WTC11 (cell line): ENCODE data around the gene ERC2. TPM values are rescaled to one million over a fixed set of nuclear protein-coding genes. Genes with fewer than 3 reads are reported as not detected.

Experiments
- ATAC-seq: fragments of 200-7000 bp; cut with Tn5 transposase; 2 replicates; pipeline ENCODE4 v1.10.0; 2021; ENCODE audit warnings: mild to moderate bottlenecking, moderate library complexity
- CTCF ChIA-PET: fragments of 300-600 bp; sonication (Branson Sonifier 250); formaldehyde crosslinking; loops from one replicate; lab custom pipeline; 2021; ENCODE audit warnings: antibody characterized with exemption; lab: Charles Lee
- POLR2A ChIA-PET: fragments of 350-600 bp; sonication (Branson Sonifier 250); formaldehyde crosslinking; loops from one replicate; lab custom pipeline; 2021; ENCODE audit warnings: antibody characterized with exemption; lab: Charles Lee
- DNase-seq: peaks from one replicate; pipeline ENCODE4 v3.0.0; 2021; ENCODE audit warnings: low spot score
- H3K27ac Mint-ChIP-seq: 2 replicates; pipeline ENCODE4 v1.8.0; 2021; ENCODE audit warnings: mixed read lengths
- H3K27me3 Mint-ChIP-seq: 2 replicates; pipeline ENCODE4 v1.8.0; 2021; ENCODE audit warnings: low read depth, mild to moderate bottlenecking, moderate library complexity, mixed read lengths
- H3K36me3 Mint-ChIP-seq: 2 replicates; pipeline ENCODE4 v1.8.0; 2021; ENCODE audit warnings: mixed read lengths
- H3K4me1 Mint-ChIP-seq: 2 replicates; pipeline ENCODE4 v1.8.0; 2022; ENCODE audit warnings: mixed read lengths
- H3K4me3 Mint-ChIP-seq: 2 replicates; pipeline ENCODE4 v1.8.0; 2021; ENCODE audit warnings: mild to moderate bottlenecking, moderate library complexity, mixed read lengths
- H3K9me3 Mint-ChIP-seq: 2 replicates; pipeline ENCODE4 v1.8.0; 2021; ENCODE audit warnings: mixed read lengths
- CBFB ChIP-seq: sonication (generic); formaldehyde crosslinking; IDR thresholded peaks from 2 replicates; pipeline ENCODE4 v1.8.1; 2022; ENCODE audit warnings: mild to moderate bottlenecking, low read depth, missing genetic modification reagents
- E2F1 ChIP-seq: sonication (generic); formaldehyde crosslinking; IDR thresholded peaks from 2 replicates; pipeline ENCODE4 v1.8.0; 2022; ENCODE audit warnings: mild to moderate bottlenecking, missing genetic modification reagents
- ELF4 ChIP-seq: sonication (generic); formaldehyde crosslinking; IDR thresholded peaks from 2 replicates; pipeline ENCODE4 v1.8.1; 2022; ENCODE audit warnings: low read depth, mild to moderate bottlenecking, moderate library complexity, missing genetic modification reagents
- ERG ChIP-seq: fragments of 250-450 bp; sonication (Bioruptor Pico); IDR thresholded peaks from 2 replicates; pipeline ENCODE4 v1.8.0; 2021; ENCODE audit warnings: mild to moderate bottlenecking
- ETV6 ChIP-seq: sonication (generic); formaldehyde crosslinking; IDR thresholded peaks from 2 replicates; pipeline ENCODE4 v1.8.1; 2022; ENCODE audit warnings: mild to moderate bottlenecking, missing genetic modification reagents
- KAT7 ChIP-seq: sonication (generic); formaldehyde crosslinking; IDR thresholded peaks from 2 replicates; pipeline ENCODE4 v1.8.1; 2023; ENCODE audit warnings: missing genetic modification reagents, mild to moderate bottlenecking, borderline replicate concordance
- MAX ChIP-seq: sonication (generic); formaldehyde crosslinking; IDR thresholded peaks from 2 replicates; pipeline ENCODE4 v1.8.0; 2022; ENCODE audit warnings: mild to moderate bottlenecking, missing genetic modification reagents
- MXD4 ChIP-seq: fragments of 250-450 bp; sonication (Bioruptor Pico); IDR thresholded peaks from 2 replicates; pipeline ENCODE4 v1.8.0; 2021; ENCODE audit warnings: mild to moderate bottlenecking, moderate library complexity, borderline replicate concordance
- NFYB ChIP-seq: sonication (generic); formaldehyde crosslinking; conservative IDR thresholded peaks from 2 replicates; pipeline ENCODE4 v1.8.0; 2022; ENCODE audit warnings: low read depth, missing genetic modification reagents
- NR2C2 ChIP-seq: sonication (generic); formaldehyde crosslinking; IDR thresholded peaks from 2 replicates; pipeline ENCODE4 v1.8.0; 2022; ENCODE audit warnings: mild to moderate bottlenecking, missing genetic modification reagents
- SMAD3 ChIP-seq: sonication (generic); formaldehyde crosslinking; IDR thresholded peaks from 2 replicates; pipeline ENCODE4 v1.8.0; 2022; ENCODE audit warnings: missing genetic modification reagents, mild to moderate bottlenecking, borderline replicate concordance
- SOX15 ChIP-seq: fragments of 250-450 bp; sonication (Bioruptor Pico); IDR thresholded peaks from 2 replicates; pipeline ENCODE4 v1.9.0; 2021; ENCODE audit warnings: mild to moderate bottlenecking
- TP53 ChIP-seq: sonication (generic); formaldehyde crosslinking; IDR thresholded peaks from 2 replicates; pipeline ENCODE4 v1.8.1; 2023; ENCODE audit warnings: mild to moderate bottlenecking, missing genetic modification reagents
- ZBTB21 ChIP-seq: sonication (generic); formaldehyde crosslinking; IDR thresholded peaks from 2 replicates; pipeline ENCODE4 v1.8.1; 2023; ENCODE audit warnings: mild to moderate bottlenecking, missing genetic modification reagents, borderline replicate concordance
- ZNF671 ChIP-seq: fragments of 250-450 bp; sonication (Bioruptor Pico); IDR thresholded peaks from 2 replicates; pipeline ENCODE4 v1.8.0; 2021; ENCODE audit warnings: mild to moderate bottlenecking
- total RNA-seq: library from RNA; stranded (reverse); gene quantifications from 3 replicates; pipeline ENCODE4 v1.2.3, GENCODE V29; 2021
- TF ChIP-seq, protein P1 (sequence below): sonication (generic); formaldehyde crosslinking; IDR thresholded peaks from 2 replicates; pipeline ENCODE4 v1.8.1; 2023; ENCODE audit warnings: mild to moderate bottlenecking, missing genetic modification reagents
- TF ChIP-seq, protein P2 (sequence below): sonication (generic); formaldehyde crosslinking; IDR thresholded peaks from 2 replicates; pipeline ENCODE4 v1.8.1; 2022; ENCODE audit warnings: low read depth, missing genetic modification reagents, borderline replicate concordance
- TF ChIP-seq, protein P3 (sequence below): fragments of 250-450 bp; sonication (Bioruptor Pico); IDR thresholded peaks from 2 replicates; pipeline ENCODE4 v1.9.0; 2021; ENCODE audit warnings: mild to moderate bottlenecking, borderline replicate concordance
- TF ChIP-seq, protein P4 (sequence below): fragments of 250-450 bp; sonication (Bioruptor Pico); IDR thresholded peaks from 2 replicates; pipeline ENCODE4 v2.1.2; 2022; ENCODE audit warnings: mild to moderate bottlenecking, moderate library complexity
- TF ChIP-seq, protein P5 (sequence below): fragments of 250-450 bp; sonication (Bioruptor Pico); IDR thresholded peaks from 2 replicates; pipeline ENCODE4 v1.9.0; 2021; ENCODE audit warnings: moderate library complexity, mild to moderate bottlenecking, inconsistent platforms, borderline replicate concordance

Gene ERC2
- total RNA-seq, 1 experiment from 2014 or later: 23.5 TPM

- CTCF ChIA-PET: no interaction called here
Observed at GRCh38 chr3:55974421-55975165, 493.7 kb downstream of the ERC2 start.

More at GRCh38 chr3:55974421-55975165, 493.7 kb downstream of the ERC2 start:
- Mint-ChIP-seq H3K4me1 (peaks cover 3% of the 10 kb centered on the region; the same call in 1 of the 2 replicates), H3K27me3 (no peaks in the 10 kb centered on the region), H3K27ac (no peak overlapping the region), H3K9me3 (no peaks in the 10 kb centered on the region), H3K4me3 (no peak overlapping the region), H3K36me3 (no peaks in the 10 kb centered on the region)
- no peak for DNase-seq
- TF ChIP-seq ETV6 (CRISPR knock-in tag) (no peak), E2F1 (CRISPR knock-in tag) (no peak), SOX15 (CRISPR knock-in tag) (no peak), NR2C2 (CRISPR knock-in tag) (no peak), ZBTB21 (CRISPR knock-in tag) (no peak), MXD4 (CRISPR knock-in tag) (no peak), MAX (CRISPR knock-in tag) (no peak), KAT7 (CRISPR knock-in tag) (no peak), ELF4 (CRISPR knock-in tag) (no peak), CBFB (no peak), ERG (CRISPR knock-in tag) (no peak), SMAD3 (CRISPR knock-in tag) (no peak), ZNF671 (CRISPR knock-in tag) (no peak), NFYB (CRISPR knock-in tag) (no peak), TP53 (no peak)
- TF ChIP-seq, protein P1, sequence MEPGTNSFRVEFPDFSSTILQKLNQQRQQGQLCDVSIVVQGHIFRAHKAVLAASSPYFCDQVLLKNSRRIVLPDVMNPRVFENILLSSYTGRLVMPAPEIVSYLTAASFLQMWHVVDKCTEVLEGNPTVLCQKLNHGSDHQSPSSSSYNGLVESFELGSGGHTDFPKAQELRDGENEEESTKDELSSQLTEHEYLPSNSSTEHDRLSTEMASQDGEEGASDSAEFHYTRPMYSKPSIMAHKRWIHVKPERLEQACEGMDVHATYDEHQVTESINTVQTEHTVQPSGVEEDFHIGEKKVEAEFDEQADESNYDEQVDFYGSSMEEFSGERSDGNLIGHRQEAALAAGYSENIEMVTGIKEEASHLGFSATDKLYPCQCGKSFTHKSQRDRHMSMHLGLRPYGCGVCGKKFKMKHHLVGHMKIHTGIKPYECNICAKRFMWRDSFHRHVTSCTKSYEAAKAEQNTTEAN (CRISPR knock-in tag): no peak
- TF ChIP-seq, protein P2, sequence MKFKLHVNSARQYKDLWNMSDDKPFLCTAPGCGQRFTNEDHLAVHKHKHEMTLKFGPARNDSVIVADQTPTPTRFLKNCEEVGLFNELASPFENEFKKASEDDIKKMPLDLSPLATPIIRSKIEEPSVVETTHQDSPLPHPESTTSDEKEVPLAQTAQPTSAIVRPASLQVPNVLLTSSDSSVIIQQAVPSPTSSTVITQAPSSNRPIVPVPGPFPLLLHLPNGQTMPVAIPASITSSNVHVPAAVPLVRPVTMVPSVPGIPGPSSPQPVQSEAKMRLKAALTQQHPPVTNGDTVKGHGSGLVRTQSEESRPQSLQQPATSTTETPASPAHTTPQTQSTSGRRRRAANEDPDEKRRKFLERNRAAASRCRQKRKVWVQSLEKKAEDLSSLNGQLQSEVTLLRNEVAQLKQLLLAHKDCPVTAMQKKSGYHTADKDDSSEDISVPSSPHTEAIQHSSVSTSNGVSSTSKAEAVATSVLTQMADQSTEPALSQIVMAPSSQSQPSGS (CRISPR knock-in tag): no peak
- TF ChIP-seq, protein P3, sequence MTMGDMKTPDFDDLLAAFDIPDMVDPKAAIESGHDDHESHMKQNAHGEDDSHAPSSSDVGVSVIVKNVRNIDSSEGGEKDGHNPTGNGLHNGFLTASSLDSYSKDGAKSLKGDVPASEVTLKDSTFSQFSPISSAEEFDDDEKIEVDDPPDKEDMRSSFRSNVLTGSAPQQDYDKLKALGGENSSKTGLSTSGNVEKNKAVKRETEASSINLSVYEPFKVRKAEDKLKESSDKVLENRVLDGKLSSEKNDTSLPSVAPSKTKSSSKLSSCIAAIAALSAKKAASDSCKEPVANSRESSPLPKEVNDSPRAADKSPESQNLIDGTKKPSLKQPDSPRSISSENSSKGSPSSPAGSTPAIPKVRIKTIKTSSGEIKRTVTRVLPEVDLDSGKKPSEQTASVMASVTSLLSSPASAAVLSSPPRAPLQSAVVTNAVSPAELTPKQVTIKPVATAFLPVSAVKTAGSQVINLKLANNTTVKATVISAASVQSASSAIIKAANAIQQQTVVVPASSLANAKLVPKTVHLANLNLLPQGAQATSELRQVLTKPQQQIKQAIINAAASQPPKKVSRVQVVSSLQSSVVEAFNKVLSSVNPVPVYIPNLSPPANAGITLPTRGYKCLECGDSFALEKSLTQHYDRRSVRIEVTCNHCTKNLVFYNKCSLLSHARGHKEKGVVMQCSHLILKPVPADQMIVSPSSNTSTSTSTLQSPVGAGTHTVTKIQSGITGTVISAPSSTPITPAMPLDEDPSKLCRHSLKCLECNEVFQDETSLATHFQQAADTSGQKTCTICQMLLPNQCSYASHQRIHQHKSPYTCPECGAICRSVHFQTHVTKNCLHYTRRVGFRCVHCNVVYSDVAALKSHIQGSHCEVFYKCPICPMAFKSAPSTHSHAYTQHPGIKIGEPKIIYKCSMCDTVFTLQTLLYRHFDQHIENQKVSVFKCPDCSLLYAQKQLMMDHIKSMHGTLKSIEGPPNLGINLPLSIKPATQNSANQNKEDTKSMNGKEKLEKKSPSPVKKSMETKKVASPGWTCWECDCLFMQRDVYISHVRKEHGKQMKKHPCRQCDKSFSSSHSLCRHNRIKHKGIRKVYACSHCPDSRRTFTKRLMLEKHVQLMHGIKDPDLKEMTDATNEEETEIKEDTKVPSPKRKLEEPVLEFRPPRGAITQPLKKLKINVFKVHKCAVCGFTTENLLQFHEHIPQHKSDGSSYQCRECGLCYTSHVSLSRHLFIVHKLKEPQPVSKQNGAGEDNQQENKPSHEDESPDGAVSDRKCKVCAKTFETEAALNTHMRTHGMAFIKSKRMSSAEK: no peak
- TF ChIP-seq, protein P4, sequence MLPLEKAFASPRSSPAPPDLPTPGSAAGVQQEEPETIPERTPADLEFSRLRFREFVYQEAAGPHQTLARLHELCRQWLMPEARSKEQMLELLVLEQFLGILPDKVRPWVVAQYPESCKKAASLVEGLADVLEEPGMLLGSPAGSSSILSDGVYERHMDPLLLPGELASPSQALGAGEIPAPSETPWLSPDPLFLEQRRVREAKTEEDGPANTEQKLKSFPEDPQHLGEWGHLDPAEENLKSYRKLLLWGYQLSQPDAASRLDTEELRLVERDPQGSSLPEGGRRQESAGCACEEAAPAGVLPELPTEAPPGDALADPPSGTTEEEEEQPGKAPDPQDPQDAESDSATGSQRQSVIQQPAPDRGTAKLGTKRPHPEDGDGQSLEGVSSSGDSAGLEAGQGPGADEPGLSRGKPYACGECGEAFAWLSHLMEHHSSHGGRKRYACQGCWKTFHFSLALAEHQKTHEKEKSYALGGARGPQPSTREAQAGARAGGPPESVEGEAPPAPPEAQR: no peak
- TF ChIP-seq, protein P5, sequence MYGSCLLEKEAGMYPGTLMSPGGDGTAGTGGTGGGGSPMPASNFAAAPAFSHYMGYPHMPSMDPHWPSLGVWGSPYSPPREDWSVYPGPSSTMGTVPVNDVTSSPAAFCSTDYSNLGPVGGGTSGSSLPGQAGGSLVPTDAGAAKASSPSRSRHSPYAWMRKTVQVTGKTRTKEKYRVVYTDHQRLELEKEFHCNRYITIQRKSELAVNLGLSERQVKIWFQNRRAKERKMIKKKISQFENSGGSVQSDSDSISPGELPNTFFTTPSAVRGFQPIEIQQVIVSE (CRISPR knock-in tag): no peak
- no peak for ATAC-seq
- POLR2A ChIA-PET: no interaction called here
